HepG2 (cell line): ENCODE data around the gene CHRNB2. TPM values are rescaled to one million over a fixed set of nuclear protein-coding genes. Genes with fewer than 3 reads are reported as not detected.

Source experiments
- ATAC-seq: fragments of 200-7000 bp; cut with Tn5 transposase; 3 replicates; pipeline ENCODE4 v1.9.1; 2020; ENCODE audit warnings: mild to moderate bottlenecking, moderate library complexity
- BruUV-seq: library from RNA; stranded (reverse); fragments of 400-500 nt; replicated peaks from 2 replicates; lab custom pipeline; 2021; lab: Mats Ljungman, UMichigan
- CTCF ChIA-PET: fragments of 300-600 bp; formaldehyde crosslinking; extraction: SDS; loops from one replicate; lab custom pipeline; 2021; ENCODE audit warnings: low total read pairs, inconsistent platforms, low intra/inter-chr PET ratio; lab: Yijun Ruan, JAX
- POLR2A ChIA-PET: fragments of 350-600 bp; sonication (Branson Sonifier 250); formaldehyde crosslinking; loops from one replicate; lab custom pipeline; 2020; ENCODE audit warnings: antibody characterized with exemption, inconsistent platforms; lab: Yijun Ruan, JAX
- DNase-seq: peaks from one replicate; pipeline ENCODE4 v3.0.0-alpha.2; 2015; ENCODE audit warnings: low spot score
- FAIRE-seq: peaks from 3 replicates; lab custom pipeline; 2011; peaks lifted over from hg19 to GRCh38; lab: Jason Lieb, UNC
- H2AFZ ChIP-seq: one replicate; pipeline ENCODE4 v1.6.1; 2011; ENCODE audit warnings: low read length, inconsistent platforms
- H3K27ac ChIP-seq: fragments of 300-600 bp; 3 replicates; pipeline ENCODE4 v1.8.0; 2011; ENCODE audit warnings: mixed run types, mild to moderate bottlenecking, mixed read lengths, low read length, inconsistent platforms; ENCODE audit not compliant: insufficient read depth; ENCODE audit errors: extremely low read length
- H3K27me3 ChIP-seq, 2 experiments: fragments of 200-600 bp in 1 of 2; 2 replicates in 1 of 2; 3 replicates in 1 of 2; pipeline versions ENCODE4 v1.6.0 to v1.8.0; 2011; ENCODE audit warnings: low read length in 2 of 2, mild to moderate bottlenecking in 2 of 2, moderate library complexity in 2 of 2, inconsistent platforms in 1 of 2; ENCODE audit not compliant: insufficient read depth in 2 of 2, control insufficient read depth in 1 of 2
- H3K36me3 ChIP-seq, 2 experiments: fragments of 200-600 bp in 1 of 2; replicated peaks in 1 of 2; 2 replicates in 1 of 2; 3 replicates in 1 of 2; pipeline versions ENCODE4 v1.5.1 to v1.8.0; 2011; ENCODE audit warnings: low read length in 2 of 2, inconsistent platforms in 1 of 2; ENCODE audit not compliant: insufficient read depth in 2 of 2, control insufficient read depth in 1 of 2
- H3K4me1 ChIP-seq: 2 replicates; pipeline ENCODE4 v1.5.1; 2012; ENCODE audit warnings: low read length, inconsistent platforms; ENCODE audit not compliant: insufficient read depth
- H3K4me2 ChIP-seq: 2 replicates; pipeline ENCODE4 v1.6.0; 2011; ENCODE audit warnings: low read depth, low read length, inconsistent platforms
- H3K4me3 ChIP-seq, 3 experiments: fragments of 200-600 bp in 1 of 3; sonication (generic), shearing (Covaris generic) in 1 of 3; replicated peaks in 1 of 3; 2 replicates each; pipeline ENCODE4 v1.5.1; 2011 to 2016; ENCODE audit warnings: low read length in 3 of 3, inconsistent platforms in 2 of 3, low read depth in 2 of 3, mild to moderate bottlenecking in 2 of 3, control low read depth in 1 of 3, mixed read lengths in 1 of 3; ENCODE audit not compliant: insufficient read depth in 1 of 3
- H3K79me2 ChIP-seq: one replicate; pipeline ENCODE4 v1.6.1; 2011; ENCODE audit warnings: low read length, inconsistent platforms; ENCODE audit not compliant: insufficient read depth
- H3K9ac ChIP-seq: 2 replicates; pipeline ENCODE4 v1.6.0; 2011; ENCODE audit warnings: mild to moderate bottlenecking, low read depth, low read length, inconsistent platforms; ENCODE audit not compliant: insufficient read depth
- H3K9me3 ChIP-seq: 2 replicates; pipeline ENCODE4 v1.5.1; 2012; ENCODE audit warnings: mild to moderate bottlenecking, low read length
- H4K20me1 ChIP-seq: 2 replicates; pipeline ENCODE4 v1.6.0; 2011; ENCODE audit warnings: inconsistent platforms, mild to moderate bottlenecking, low read length, moderate library complexity; ENCODE audit not compliant: insufficient read depth
- CENPBD1 ChIP-seq: sonication (generic); formaldehyde crosslinking; IDR thresholded peaks from 2 replicates; pipeline ENCODE4 v1.8.0; 2022; ENCODE audit warnings: missing genetic modification reagents, low read depth, mild to moderate bottlenecking, borderline replicate concordance
- HOXA9 ChIP-seq: sonication (generic); formaldehyde crosslinking; IDR thresholded peaks from 2 replicates; pipeline ENCODE4 v1.8.1; 2022; ENCODE audit warnings: missing genetic modification reagents, mild to moderate bottlenecking, moderate library complexity, borderline replicate concordance
- JUNB ChIP-seq: sonication (generic); formaldehyde crosslinking; IDR thresholded peaks from 2 replicates; pipeline ENCODE4 v1.8.0; 2022; ENCODE audit warnings: missing genetic modification reagents, mild to moderate bottlenecking, borderline replicate concordance
- PITX1 ChIP-seq: sonication (generic); formaldehyde crosslinking; IDR thresholded peaks from 2 replicates; pipeline ENCODE4 v1.5.1; 2020; ENCODE audit warnings: mild to moderate bottlenecking, missing genetic modification reagents
- TEAD2 ChIP-seq: sonication (generic); formaldehyde crosslinking; IDR thresholded peaks from 2 replicates; pipeline ENCODE4 v1.9.0; 2021; ENCODE audit warnings: missing genetic modification reagents
- XRCC5 ChIP-seq: fragments of 200-400 bp; formaldehyde crosslinking; optimal IDR thresholded peaks from 2 replicates; pipeline ENCODE3; 2017; ENCODE audit warnings: mild to moderate bottlenecking, low read length
- ZMYM3 ChIP-seq: sonication (generic); formaldehyde crosslinking; IDR thresholded peaks from 2 replicates; pipeline ENCODE4 v1.5.1; 2020; ENCODE audit warnings: mild to moderate bottlenecking, missing genetic modification reagents
- ZNF143 ChIP-seq: sonication (generic); formaldehyde crosslinking; IDR thresholded peaks from 2 replicates; pipeline ENCODE4 v1.4.0; 2020; ENCODE audit warnings: missing genetic modification reagents
- ZNF253 ChIP-seq: sonication (generic); formaldehyde crosslinking; IDR thresholded peaks from 2 replicates; pipeline ENCODE4 v1.8.0; 2022; ENCODE audit warnings: mild to moderate bottlenecking, missing genetic modification reagents, borderline replicate concordance
- ZNF556 ChIP-seq: sonication (generic); formaldehyde crosslinking; IDR thresholded peaks from 2 replicates; pipeline ENCODE4 v1.4.0; 2020; ENCODE audit warnings: mild to moderate bottlenecking, missing genetic modification reagents, borderline replicate concordance
- WGBS: methylation state at CpG from one replicate; pipeline ENCODE4 v1.1.6; 2017; ENCODE audit warnings: low lambda C conversion rate; 5-methylcytosine and 5-hydroxymethylcytosine counted together
- in situ Hi-C: cut with HindIII; loops from 2 replicates; pipeline ENCODE4 v1.10.0; 2017; ENCODE audit warnings: low pct_unique_long_range_greater_than_20kb; ENCODE audit not compliant: extremely low pct_ligation_motif_present
- intact Hi-C: fragments of 100-400 bp; cut with micrococcal nuclease; formaldehyde crosslinking; loops from one replicate; pipeline ENCODE4 v1.10.0; 2022; ENCODE audit not compliant: unreplicated experiment
- polyA plus RNA-seq, 8 experiments: library from polyadenylated mRNA; depleted of rRNA in 3 of 8; stranded (reverse) in 7 of 8; unstranded in 1 of 8; fragments of >200 nt; fragmentation: Illumina TruSeq in 4 of 8; extraction: Trizol in 4 of 8; gene quantifications; 2 replicates each; pipeline versions ENCODE4 v1.2.1 to v1.2.3, GENCODE V29; 2011 to 2016; ENCODE audit warnings: low read depth in 4 of 8, missing spikeins in 1 of 8, mixed read lengths in 1 of 8; ENCODE audit not compliant: insufficient read depth in 1 of 8
- total RNA-seq, 5 experiments: library from RNA; depleted of rRNA; stranded (reverse); fragments of >200 nt; fragmentation: Illumina TruSeq; extraction: Trizol; gene quantifications; 2 replicates each; pipeline ENCODE4 v1.2.3, GENCODE V29; 2016; ENCODE audit warnings: low read depth in 1 of 5

The CHRNB2 gene
- total and polyA plus RNA-seq, 2 of the 13 experiments (the other 11 are each of a cell fraction or from before 2014, with no cell fraction given), result 0.03 to 0.07 TPM

GRCh38 chr1:154524881-154525280, 42.7 kb upstream of the CHRNB2 start (continued):
- TF ChIP-seq XRCC5 (no peak), ZMYM3 (no peak), ZNF556 (CRISPR knock-in tag) (no peak), ZNF143 (CRISPR knock-in tag) (no peak), JUNB (no peak), CENPBD1 (CRISPR knock-in tag) (no peak)

- Histone ChIP-seq H3K9ac (no peak overlapping the region), H3K9me3 (no peaks in the 10 kb centered on the region), H3K79me2 (no peaks in the 10 kb centered on the region), H3K4me3 (no peak overlapping the region), H4K20me1 (no peaks in the 10 kb centered on the region), H3K27me3 (no peaks in the 10 kb centered on the region), H3K27ac (no peak overlapping the region), H3K4me2 (no peak overlapping the region), H3K4me1 (no peaks in the 10 kb centered on the region), H2AFZ (no peak overlapping the region), H3K36me3 (no peaks in the 10 kb centered on the region)
- DNase-seq (no peak), FAIRE-seq (no peak), ATAC-seq (no peak)
- BruUV-seq, result no TSS peak
- no peak for TF ChIP-seq PITX1
- TF ChIP-seq ZNF253 (CRISPR knock-in tag), result no peak
- no peak for TF ChIP-seq HOXA9 (CRISPR knock-in tag)
- TF ChIP-seq TEAD2 (CRISPR knock-in tag), result no peak
- TF ChIP-seq ZNF556 (CRISPR knock-in tag), result no peak
- 48% methylated on average over 6 of the region's 6 CpGs for WGBS
- intact Hi-C loops (no loop called here), in situ Hi-C loops (no loop called here)
- CTCF ChIA-PET, result no interaction called here
- POLR2A ChIA-PET, result no interaction called here
Measured at GRCh38 chr1:154527192-154527591, 40.4 kb upstream of the CHRNB2 start.
